BLaER1 (cell line): ENCODE measurements around the gene PHKA2.

ENCODE experiments used
- H3K27ac ChIP-seq: shearing (Covaris generic); formaldehyde crosslinking; 2 replicates; pipeline ENCODE4 v1.8.1; 2022
- H3K27me3 ChIP-seq: shearing (Covaris generic); formaldehyde crosslinking; 2 replicates; pipeline ENCODE4 v1.8.1; 2022
- H3K36me3 ChIP-seq: shearing (Covaris generic); formaldehyde crosslinking; 2 replicates; pipeline ENCODE4 v1.8.1; 2022
- H3K4me1 ChIP-seq: shearing (Covaris generic); formaldehyde crosslinking; 2 replicates; pipeline ENCODE4 v1.8.1; 2022
- H3K4me2 ChIP-seq: shearing (Covaris generic); formaldehyde crosslinking; 2 replicates; pipeline ENCODE4 v1.8.1; 2022
- H3K4me3 ChIP-seq: shearing (Covaris generic); formaldehyde crosslinking; 2 replicates; pipeline ENCODE4 v1.8.1; 2022
- H3K9ac ChIP-seq: shearing (Covaris generic); formaldehyde crosslinking; 2 replicates; pipeline ENCODE4 v1.8.1; 2022
- H3K9me3 ChIP-seq: shearing (Covaris generic); formaldehyde crosslinking; 2 replicates; pipeline ENCODE4 v1.8.1; 2022
- H4K20me1 ChIP-seq: shearing (Covaris generic); formaldehyde crosslinking; 2 replicates; pipeline ENCODE4 v1.8.1; 2022
- Cebpa-rat ChIP-seq: shearing (Covaris generic); IDR thresholded peaks from 2 replicates; pipeline ENCODE4 v1.8.1; 2022

PHKA2 gene

DNA sequence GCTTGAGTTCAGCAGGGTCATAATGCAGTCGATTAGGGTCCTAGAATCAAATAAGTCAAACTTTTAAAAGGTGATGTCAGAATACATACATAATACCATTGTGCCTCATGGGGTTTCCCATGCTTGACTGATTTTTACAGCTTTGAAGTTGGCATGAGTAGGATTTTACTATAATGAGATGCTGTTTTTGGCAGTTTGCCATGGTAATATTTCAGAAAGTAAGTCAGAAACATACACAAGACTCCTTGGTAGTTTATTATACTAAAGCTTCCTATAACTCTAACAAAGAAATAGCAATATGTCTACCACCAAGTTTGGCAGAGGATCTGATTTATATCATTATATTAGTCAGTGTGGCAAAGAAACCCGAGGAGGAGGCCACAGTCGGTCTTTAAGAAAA is 45.2 kb downstream of the PHKA2 start:
- no peak overlapping the region for H3K4me3 ChIP-seq
- H3K36me3 ChIP-seq, result peaks cover 76% of the 10 kb centered on the region
- H3K9me3 ChIP-seq, result no peaks in the 10 kb centered on the region
- H3K4me1 ChIP-seq, result 0 out of 2 replicates have a peak, but pooled peaks cover 7% of the 10 kb centered on the region
- no peak overlapping the region for H3K9ac ChIP-seq
- no peak for TF ChIP-seq Cebpa-rat
- no peak overlapping the region for H3K27ac ChIP-seq
- no peak overlapping the region for H3K4me2 ChIP-seq
- peaks cover 70% of the 10 kb centered on the region for H3K27me3 ChIP-seq
- H4K20me1 ChIP-seq, result peaks cover 3% of the 10 kb centered on the region; the same call in 1 of the 2 replicates

DNA sequence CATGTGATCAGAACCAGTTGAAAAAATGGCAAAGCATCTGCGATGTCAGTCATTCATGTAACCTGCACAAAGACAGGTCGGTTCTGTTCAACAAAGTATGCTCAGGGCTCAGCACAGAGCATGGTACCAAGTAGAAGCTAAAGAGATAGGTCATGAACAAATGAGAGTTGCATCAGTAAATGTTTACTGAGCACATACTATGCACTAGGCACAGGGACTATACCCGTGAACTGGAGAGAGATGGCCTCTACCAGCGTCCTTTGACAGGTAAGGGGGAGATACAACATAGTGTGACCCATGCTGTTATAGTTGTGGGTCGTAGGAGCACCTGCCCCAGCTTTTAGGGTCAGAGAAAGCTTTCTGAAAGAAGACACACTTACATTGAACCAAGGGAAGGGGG is 46.7 kb downstream of the PHKA2 start:
- H4K20me1 ChIP-seq, result peaks cover 10% of the 10 kb centered on the region; the same call in 1 of the 2 replicates
- TF ChIP-seq Cebpa-rat, result no peak
- no peak overlapping the region for H3K4me3 ChIP-seq
- peaks cover 69% of the 10 kb centered on the region for H3K36me3 ChIP-seq
- no peak overlapping the region for H3K27ac ChIP-seq
- no peak overlapping the region for H3K4me2 ChIP-seq
- H3K4me1 ChIP-seq, result 0 out of 2 replicates have a peak, but pooled peaks cover 7% of the 10 kb centered on the region
- no peak overlapping the region for H3K9ac ChIP-seq
- H3K9me3 ChIP-seq, result no peaks in the 10 kb centered on the region
- H3K27me3 ChIP-seq, result peaks cover 66% of the 10 kb centered on the region

DNA sequence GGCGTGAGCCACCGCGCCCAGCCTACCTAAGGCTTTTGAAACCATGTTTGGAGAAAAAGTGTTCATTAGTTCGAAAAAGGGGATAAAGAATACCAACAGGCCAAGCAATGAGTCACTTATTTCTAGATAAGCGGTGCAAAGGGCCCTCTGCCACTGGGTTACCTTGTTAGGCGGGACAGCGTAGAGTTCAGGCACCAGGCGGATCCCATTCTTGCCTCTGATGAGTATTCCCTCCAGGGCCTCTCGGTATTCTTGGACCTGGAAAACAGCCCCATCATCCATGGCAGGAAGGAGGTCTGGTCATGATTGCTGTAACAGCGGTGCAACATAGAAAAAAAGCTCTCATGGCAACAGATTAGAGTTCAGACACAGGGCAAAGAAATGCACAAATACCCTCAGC is 48.0 kb downstream of the PHKA2 start:
- H3K4me1 ChIP-seq, result 0 out of 2 replicates have a peak, but pooled peaks cover 7% of the 10 kb centered on the region
- H3K27me3 ChIP-seq, result peaks cover 69% of the 10 kb centered on the region
- no peak for TF ChIP-seq Cebpa-rat
- peaks cover 67% of the 10 kb centered on the region for H3K36me3 ChIP-seq
- H3K27ac ChIP-seq, result no peak overlapping the region
- peaks cover 16% of the 10 kb centered on the region; the same call in 1 of the 2 replicates for H4K20me1 ChIP-seq
- no peaks in the 10 kb centered on the region for H3K9me3 ChIP-seq
- no peak overlapping the region for H3K9ac ChIP-seq
- no peak overlapping the region for H3K4me2 ChIP-seq
- no peak overlapping the region for H3K4me3 ChIP-seq

DNA sequence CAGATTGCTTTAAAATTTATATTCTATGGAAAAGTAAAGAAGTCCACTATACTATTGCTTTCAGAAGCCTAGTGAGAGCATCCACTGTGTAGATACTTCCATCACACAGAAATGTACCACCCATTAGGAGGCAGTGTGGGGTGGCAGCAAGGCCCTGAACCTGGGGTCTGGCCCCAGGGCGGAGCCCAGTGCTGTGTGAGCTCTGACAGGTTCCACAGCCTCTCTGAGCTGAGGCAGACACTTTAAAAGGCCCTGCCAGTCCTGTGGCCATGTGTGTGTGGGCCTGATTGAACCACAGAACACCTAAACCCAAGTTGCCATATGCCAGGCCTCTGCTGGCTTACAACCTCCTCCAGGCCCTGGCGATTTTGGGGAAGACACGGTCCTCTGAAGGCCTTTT is 49.2 kb downstream of the PHKA2 start:
- 0 out of 2 replicates have a peak, but pooled peaks cover 7% of the 10 kb centered on the region for H3K4me1 ChIP-seq
- peaks cover 76% of the 10 kb centered on the region for H3K27me3 ChIP-seq
- H3K4me3 ChIP-seq, result no peak overlapping the region
- no peak overlapping the region for H3K27ac ChIP-seq
- TF ChIP-seq Cebpa-rat, result no peak
- peaks cover 70% of the 10 kb centered on the region for H3K36me3 ChIP-seq
- H3K9me3 ChIP-seq, result no peaks in the 10 kb centered on the region
- no peak overlapping the region for H3K9ac ChIP-seq
- H3K4me2 ChIP-seq, result no peak overlapping the region
- peaks cover 16% of the 10 kb centered on the region; the same call in 1 of the 2 replicates for H4K20me1 ChIP-seq

DNA sequence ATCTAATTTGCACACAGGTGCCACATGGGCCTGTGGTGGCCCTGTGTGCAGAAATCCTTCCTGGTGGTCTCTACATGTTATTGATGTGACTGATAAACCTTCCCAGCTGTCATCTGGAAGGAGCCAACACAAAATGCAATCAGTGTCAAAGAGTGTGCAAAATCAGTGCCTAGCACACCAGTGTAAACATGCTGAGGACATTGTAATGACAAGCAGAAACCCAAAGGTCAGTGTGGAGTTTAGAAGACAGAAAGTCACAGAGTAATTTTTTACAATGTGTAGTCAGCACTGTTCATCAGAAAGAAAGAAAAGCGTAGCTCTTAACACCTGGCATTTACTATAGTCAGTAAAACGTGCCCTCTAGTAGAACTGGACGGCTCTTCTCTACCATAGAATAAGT is 50.3 kb downstream of the PHKA2 start:
- Histone ChIP-seq H3K27me3 (peaks cover 87% of the 10 kb centered on the region), H3K36me3 (peaks cover 78% of the 10 kb centered on the region), H4K20me1 (peaks cover 20% of the 10 kb centered on the region; the same call in 1 of the 2 replicates), H3K4me2 (no peak overlapping the region), H3K4me3 (no peak overlapping the region), H3K4me1 (0 out of 2 replicates have a peak, but pooled peaks cover under 1% of the 10 kb centered on the region), H3K9ac (no peak overlapping the region), H3K9me3 (no peaks in the 10 kb centered on the region), H3K27ac (no peak overlapping the region)
- no peak for TF ChIP-seq Cebpa-rat

DNA sequence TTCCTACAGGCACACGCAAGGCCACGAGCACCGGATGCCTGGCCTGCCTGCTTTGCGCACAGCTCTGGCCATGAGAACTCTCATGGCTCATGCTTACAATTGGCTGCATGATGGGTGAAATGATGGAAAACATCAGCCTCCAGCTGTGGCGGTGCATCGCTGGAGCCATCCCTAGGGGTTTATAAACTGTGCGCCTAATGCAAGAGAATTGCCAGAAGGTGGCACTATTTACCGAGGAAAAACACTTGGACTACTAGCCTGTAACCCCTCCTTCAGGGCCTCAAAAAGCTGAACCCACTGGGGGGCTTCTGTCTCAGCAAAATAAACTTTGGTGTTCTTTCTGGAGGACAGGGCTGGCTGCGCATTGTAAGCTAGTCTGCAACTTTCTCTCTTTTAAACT is 51.9 kb downstream of the PHKA2 start:
- Histone ChIP-seq H3K9me3 (no peaks in the 10 kb centered on the region), H3K27ac (no peak overlapping the region), H3K4me1 (no peaks in the 10 kb centered on the region), H3K4me2 (no peak overlapping the region), H3K36me3 (peaks cover 74% of the 10 kb centered on the region), H4K20me1 (peaks cover 22% of the 10 kb centered on the region; the same call in 1 of the 2 replicates), H3K4me3 (no peak overlapping the region), H3K9ac (no peak overlapping the region), H3K27me3 (peaks cover 91% of the 10 kb centered on the region)
- TF ChIP-seq Cebpa-rat, result no peak

DNA sequence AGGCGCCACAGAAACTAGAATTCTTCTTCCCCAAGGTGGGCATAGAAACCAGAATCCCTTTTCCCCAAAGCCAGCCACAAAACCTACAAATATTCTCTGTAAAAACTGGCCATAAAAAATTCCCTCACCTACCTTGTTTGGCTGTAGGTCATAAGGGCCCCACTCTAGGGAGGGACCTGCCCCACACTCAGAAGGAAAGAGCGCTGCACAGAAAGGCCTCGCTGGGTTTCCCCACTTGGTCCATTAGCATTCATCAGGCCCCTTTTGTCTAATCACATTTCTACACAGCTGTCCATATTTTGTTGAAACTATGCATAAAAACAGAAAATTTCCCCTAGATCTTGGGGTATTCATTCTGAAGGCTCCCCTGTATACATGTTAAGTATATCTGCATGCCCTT is 54.1 kb downstream of the PHKA2 start:
- no peak overlapping the region for H3K4me3 ChIP-seq
- H3K9ac ChIP-seq, result no peak overlapping the region
- H3K27me3 ChIP-seq, result peaks cover 88% of the 10 kb centered on the region
- peaks cover 22% of the 10 kb centered on the region; the same call in 1 of the 2 replicates for H4K20me1 ChIP-seq
- H3K4me1 ChIP-seq, result no peaks in the 10 kb centered on the region
- peaks cover 77% of the 10 kb centered on the region for H3K36me3 ChIP-seq
- no peak overlapping the region for H3K27ac ChIP-seq
- H3K9me3 ChIP-seq, result no peaks in the 10 kb centered on the region
- no peak overlapping the region for H3K4me2 ChIP-seq
- no peak for TF ChIP-seq Cebpa-rat

DNA sequence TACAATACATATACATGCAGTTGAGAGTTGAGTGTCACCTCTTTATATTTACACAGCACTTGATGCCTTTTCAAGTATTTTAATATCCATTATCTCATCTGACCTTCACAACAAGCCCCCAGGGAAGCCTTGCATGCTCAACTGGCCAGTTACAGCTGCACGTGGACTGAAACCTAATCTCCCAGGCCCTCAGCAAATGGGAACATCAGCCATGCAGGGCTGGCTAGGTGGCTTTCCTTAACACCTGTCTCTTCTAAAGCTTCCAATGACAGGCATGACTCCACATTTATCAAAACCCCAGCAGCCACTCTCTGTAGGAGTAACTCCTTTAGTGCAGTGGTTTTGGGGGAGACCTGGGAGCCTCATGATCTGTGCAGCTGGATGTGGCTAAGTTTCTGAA is 56.4 kb downstream of the PHKA2 start:
- Histone ChIP-seq H4K20me1 (peaks cover 13% of the 10 kb centered on the region; the same call in 1 of the 2 replicates), H3K4me1 (no peaks in the 10 kb centered on the region), H3K9me3 (no peaks in the 10 kb centered on the region), H3K9ac (no peak overlapping the region), H3K4me2 (no peak overlapping the region), H3K4me3 (no peak overlapping the region), H3K27me3 (peaks cover 88% of the 10 kb centered on the region), H3K27ac (no peak overlapping the region), H3K36me3 (peaks cover 67% of the 10 kb centered on the region)
- no peak for TF ChIP-seq Cebpa-rat

DNA sequence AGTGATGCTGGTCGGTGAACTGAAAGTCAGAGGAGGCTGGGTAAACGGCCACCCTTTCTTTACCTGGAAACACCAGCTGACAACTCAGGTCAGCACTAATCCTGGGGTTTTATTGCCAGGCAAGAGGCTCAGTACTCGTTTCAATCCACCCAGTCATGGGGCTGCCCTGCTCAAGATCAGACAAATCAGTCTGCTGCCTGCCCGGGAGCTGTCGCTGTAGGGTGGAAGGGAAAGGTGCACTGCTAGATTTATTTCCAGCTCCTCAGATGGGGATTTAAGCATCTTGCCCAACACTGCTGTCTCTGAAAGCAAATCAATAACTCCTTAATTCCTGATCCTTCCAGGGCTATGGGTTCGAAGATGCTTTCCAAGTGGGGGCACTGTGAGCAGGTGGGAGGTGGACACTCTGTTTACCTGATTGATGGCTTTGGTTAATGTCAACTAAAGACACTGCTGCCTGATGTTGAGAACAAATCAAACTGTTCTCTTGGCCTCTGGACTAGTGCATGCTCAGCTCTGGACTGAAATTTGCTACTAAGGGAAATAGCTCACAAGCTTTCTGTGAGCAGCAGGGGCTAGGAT is 59.3 kb downstream of the PHKA2 start:
- peaks cover 7% of the 10 kb centered on the region; the same call in 1 of the 2 replicates for H4K20me1 ChIP-seq
- no peaks in the 10 kb centered on the region for H3K9me3 ChIP-seq
- H3K36me3 ChIP-seq, result peaks cover 54% of the 10 kb centered on the region
- no peak overlapping the region for H3K27ac ChIP-seq
- peaks cover 65% of the 10 kb centered on the region for H3K27me3 ChIP-seq
- no peak overlapping the region for H3K4me2 ChIP-seq
- no peaks in the 10 kb centered on the region for H3K4me1 ChIP-seq
- no peak for TF ChIP-seq Cebpa-rat
- no peak overlapping the region for H3K9ac ChIP-seq
- no peak overlapping the region for H3K4me3 ChIP-seq

DNA sequence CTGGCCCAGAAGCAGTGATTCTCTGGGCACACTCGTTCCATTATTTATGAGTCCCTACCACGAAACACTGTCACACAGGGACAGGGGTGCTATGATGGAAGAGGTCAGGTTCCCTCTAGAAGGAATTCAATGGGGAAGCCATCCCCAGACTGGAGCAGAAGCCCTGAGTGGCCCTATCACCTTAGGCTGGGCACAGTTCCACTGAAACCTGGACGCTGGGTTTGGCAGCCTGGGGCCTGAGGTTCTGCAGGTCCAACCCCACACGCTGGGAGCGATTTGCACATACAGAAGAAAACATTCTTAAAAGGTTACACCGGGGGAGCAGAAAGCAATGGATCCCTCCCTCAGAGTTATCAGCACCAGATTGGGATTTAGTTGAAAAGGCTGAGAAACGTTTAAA is 63.3 kb downstream of the PHKA2 start:
- H3K36me3 ChIP-seq, result peaks cover 63% of the 10 kb centered on the region
- no peak overlapping the region for H3K27ac ChIP-seq
- H4K20me1 ChIP-seq, result no peaks in the 10 kb centered on the region
- TF ChIP-seq Cebpa-rat, result no peak; the same call in 1 of the 2 replicates
- no peak overlapping the region for H3K4me2 ChIP-seq
- no peak overlapping the region for H3K9ac ChIP-seq
- H3K4me3 ChIP-seq, result no peak overlapping the region
- peaks cover 29% of the 10 kb centered on the region for H3K27me3 ChIP-seq
- peaks cover 27% of the 10 kb centered on the region for H3K9me3 ChIP-seq
- no peaks in the 10 kb centered on the region for H3K4me1 ChIP-seq
